Measurements from ENCODE around the gene FAM217B.

Gene FAM217B, protein sequence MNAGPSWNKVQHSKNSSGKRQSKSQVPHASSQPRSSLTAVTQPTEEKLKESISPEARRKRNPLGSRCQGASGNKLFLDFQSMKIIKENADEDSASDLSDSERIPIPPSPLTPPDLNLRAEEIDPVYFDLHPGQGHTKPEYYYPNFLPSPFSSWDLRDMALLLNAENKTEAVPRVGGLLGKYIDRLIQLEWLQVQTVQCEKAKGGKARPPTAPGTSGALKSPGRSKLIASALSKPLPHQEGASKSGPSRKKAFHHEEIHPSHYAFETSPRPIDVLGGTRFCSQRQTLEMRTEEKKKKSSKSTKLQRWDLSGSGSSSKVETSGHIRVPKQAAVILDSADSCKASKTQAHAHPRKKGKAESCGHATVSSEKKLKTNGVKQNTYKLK

GRCh38 chr20:59940129-59940955 is at the start of gene FAM217B, which contains the start of gene PPP1R3D:
Gene FAM217B (plus strand): TSS chr20:59940389. CDS start chr20:59943944, 3,555 bp downstream.
Gene PPP1R3D (minus strand): TSS chr20:59940305. CDS start chr20:59939931, 374 bp downstream.
- peak; percentile 66 for DNase-seq

- DNase-seq: no peak
Measured at GRCh38 chr20:59891581-59891980, 48.6 kb upstream of the FAM217B start.

DNA sequence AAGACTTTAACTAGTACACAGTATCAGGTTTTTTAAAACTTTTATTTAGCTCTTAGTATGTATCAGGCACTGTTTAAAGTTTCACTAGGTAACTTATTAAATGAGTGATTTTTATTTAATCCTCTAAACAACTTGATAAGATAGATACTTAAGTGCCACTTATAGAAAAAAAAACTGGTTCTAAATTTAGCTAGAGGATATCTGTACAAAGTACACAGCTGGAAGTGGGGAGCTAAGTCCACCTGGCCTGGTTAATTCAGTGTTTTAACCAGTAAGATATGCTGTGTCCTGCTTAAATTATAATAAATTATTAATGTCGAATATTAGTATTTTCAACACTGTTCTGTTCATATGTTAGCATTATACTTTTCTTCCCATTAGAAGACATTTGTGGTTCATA is 44.3 kb upstream of the FAM217B start:
- DNase-seq: no peak

DNA sequence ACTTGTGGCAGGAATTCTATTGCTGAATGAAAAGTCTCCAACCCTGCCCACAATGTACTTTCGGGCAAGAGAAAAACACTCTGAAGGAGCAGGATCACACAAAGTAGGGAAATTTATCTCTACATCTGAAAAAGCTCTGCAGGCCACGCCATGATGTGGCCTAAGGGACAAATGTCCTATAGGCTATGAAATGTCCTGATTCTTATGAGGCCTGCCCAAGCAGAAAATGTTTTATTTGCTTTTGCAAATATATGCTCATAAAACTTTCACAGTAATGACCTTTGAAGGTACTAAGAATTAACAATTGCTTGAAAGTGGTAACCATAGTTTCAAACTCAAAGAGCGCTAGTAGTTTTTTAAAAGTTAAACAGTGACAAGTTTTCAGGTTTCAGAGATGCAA is 37.7 kb upstream of the FAM217B start:
- no peak for DNase-seq

- no peak for DNase-seq
Measured at GRCh38 chr20:59903621-59904020, 36.6 kb upstream of the FAM217B start.

DNA sequence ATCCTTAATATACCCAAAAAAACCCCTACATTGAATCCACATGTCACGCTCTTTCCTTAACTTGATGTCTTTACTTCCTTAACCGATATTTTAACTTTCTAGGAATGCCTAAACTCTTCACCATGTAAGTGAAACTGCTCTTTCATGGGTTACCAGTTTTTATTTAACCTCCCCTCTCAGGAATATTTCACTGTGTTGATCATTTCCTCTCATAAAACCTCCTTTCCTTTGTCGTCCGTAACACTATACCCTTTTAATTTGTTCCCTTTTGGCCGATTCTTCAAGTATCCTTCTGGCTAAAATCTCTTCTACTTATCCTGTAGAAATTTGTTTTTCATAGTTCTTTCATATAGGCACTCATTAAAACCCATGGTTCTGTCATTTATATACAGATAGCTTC is 31.3 kb upstream of the FAM217B start:
- DNase-seq: no peak

DNA sequence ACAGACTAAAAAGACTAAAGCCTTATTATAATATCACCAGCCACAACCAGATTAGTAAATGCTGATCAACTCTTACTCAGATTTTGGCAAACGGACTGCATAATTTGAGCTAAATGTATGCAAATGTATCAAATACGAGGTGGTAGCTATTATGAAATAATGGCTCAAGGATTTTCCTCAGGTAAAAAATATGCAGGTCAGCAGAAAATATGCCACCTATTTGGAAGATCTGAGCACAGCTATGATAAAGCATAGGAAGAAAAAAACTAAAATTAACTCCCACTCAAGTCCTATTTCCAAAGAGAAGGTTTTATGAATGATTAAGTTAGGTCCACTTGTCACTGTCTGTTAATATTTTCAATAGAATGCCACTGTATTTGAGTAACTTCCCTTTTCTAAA is 29.1 kb upstream of the FAM217B start:
- no peak for DNase-seq

- DNase-seq: no peak
Measured at GRCh38 chr20:59912609-59913008, 27.6 kb upstream of the FAM217B start.

- no peak for DNase-seq
Measured at GRCh38 chr20:59920944-59921343, 19.2 kb upstream of the FAM217B start.

GRCh38 chr20:59923514-59923913 is 16.7 kb upstream of the FAM217B start:
- no peak for DNase-seq

DNA sequence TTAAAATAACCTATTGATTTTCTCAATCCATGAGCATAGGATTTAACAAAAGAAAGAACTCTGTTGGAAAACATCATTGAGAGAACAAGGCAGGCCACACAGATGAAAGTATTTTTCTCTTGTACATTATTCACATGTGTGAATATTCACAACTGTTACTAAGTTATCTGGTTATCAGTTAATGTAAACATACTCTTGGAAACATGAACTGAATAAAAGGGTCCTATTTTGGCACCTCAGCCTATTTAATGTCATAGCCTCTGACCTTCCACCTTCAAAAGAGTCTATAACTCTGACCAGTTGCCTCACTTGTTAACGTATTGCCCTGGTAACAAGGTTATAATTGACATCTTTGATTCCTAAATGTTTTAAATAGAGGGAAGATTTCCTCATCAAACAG is 14.8 kb upstream of the FAM217B start:
- DNase-seq: no peak

GRCh38 chr20:59925899-59926298 is 14.3 kb upstream of the FAM217B start:
- DNase-seq: no peak

DNA sequence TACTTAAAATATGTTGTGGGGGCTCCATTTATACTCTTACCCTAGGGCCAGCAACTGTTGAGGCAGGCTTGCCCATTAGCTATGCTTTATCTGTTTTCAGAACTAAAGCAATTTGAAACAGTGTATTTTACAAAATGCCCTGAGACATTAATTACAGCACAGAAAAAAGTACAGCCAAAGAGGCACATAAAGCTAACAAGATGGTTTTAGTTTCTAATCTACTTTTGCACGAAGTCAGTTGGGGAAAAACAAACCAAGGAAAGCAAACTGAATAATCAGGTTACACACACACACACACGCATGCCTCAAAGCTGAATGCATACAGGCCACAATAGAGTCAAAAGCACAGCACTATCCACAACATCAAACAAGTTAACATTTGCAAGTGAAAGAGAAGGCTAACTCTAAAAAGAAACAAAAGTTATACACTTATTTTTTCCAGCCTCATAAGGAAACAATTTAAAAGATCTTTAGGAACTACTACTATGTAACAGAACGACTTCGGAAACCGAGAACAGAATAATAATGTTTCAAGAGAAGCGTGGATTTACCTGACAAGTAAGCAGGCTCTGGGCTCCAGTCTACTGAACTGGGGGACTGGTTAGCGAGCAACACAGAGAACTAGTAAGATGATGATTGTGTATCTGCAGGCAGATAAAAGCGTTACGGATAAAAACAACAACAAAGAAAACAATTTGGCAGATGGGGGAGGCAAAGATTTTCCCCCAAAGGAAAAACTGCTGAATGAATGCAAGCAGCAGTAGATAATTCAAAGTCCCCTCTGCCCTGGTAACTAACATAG is 8.5 kb upstream of the FAM217B start:
- no peak for DNase-seq

DNA sequence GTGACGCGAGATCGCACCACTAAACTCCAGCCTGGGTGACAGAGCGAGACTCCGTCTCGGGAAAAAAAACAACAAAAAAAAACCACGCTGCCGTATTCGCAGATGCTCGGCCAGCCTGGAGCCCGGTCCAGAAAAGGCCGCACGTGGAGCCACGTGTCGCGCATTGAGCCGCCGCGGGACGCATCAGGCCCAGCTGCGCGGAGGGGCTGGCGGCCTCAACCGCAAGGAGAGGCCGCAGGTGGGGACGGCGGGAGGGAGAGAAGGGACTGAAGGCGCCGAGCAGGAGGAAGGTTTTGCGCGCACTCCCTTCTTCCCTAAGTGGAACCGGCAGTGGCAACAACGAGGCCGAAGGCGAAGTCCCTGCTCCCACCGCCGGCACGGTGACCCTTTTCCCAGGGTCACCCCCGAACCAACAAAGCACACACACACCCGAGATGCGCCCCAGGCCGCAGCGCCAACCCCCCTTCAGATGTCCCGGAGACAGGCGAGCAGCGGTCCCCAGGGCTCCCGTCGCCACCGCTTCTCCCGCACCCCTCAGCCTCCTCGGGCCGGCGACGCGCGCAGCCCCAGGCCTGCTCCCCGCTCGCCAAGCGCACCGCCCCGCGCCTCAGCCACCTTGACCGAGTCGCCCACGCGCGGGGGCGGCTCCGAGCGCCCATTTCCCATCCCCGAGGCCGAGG is 7.4 kb upstream of the FAM217B start:
- no peak for DNase-seq

GRCh38 chr20:59933296-59933848 is 6.8 kb upstream of the FAM217B start, which contains the start of gene SYCP2:
Gene SYCP2 (minus strand): TSS chr20:59933637. CDS start chr20:59922413, 11,224 bp downstream.
- DNase-seq: no peak

DNA sequence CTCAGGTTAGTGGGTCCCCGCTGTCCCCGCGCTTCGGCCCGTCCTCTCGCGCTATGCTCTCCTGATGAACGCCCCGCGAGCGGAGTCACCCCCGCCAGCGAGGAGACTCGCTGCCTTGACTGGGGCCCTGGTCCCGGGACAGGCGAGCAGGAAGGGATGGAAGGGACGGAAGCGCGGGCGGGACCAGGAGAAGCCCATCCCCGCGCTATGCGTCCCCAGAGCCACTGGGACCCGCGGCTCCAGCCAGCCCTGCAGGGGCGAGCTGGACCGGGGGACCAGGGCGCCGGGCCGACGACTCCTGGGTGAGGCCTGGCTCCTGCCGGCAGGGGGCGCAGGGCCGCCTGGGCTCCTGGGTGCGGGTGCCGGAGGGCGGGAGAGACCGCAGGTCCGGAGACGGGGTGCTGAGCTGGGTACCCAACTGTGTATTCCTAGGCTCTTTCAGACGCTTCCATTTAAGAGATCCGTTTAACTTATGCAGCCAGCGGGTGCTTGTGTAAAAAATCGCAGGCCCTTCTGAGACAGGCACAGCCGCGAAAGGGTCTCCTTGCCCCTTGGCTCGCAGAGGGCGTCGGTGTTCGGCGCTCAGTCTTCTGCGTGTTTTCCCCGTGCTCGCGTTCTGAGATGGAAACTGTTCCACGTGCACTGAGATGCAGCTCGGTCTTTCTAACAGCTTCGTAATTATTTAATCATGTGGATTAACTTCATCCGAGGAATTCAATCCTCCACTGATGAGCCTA is 6.2 kb upstream of the FAM217B start:
- DNase-seq: peak; percentile 51

GRCh38 chr20:59935457-59936185 is 4.6 kb upstream of the FAM217B start:
- no peak for DNase-seq

DNA sequence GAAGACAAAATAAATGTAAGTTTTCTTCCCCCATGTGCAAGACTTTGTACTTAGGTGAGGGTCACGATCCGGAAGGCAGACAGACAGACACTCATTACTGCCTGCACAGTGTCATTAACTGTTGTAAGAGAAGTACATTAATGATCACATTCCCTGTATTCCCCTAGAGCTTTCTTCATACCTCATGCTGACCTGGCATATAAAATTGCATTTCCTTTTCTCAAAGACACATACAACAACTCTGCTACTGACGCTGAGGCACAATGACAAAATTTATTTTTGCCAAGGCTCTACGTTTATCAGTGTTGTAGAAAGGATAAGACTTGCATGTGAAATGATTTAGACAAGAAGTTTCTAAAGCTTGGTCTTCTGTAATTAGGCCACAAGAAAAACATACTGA is 3.8 kb upstream of the FAM217B start:
- no peak for DNase-seq

DNA sequence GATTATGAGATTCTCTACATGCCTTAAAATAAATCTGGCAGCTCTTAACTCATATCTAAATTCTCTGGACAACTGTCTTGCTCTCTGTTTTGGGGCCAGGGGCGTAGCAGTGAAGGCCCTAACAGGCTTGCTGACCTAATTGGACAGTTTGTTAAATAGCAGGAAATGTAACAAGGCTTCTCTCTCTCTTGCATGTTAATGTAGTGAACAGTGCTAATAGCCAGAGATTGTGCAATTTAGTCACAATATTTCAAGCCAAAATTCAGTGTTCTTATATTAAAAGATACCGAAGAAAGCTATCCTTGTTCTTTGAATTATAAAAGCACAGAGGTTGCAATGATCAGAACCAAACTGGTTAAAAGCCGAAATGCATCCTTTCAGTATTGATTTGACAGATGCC is 3.0 kb upstream of the FAM217B start:
- no peak for DNase-seq

DNA sequence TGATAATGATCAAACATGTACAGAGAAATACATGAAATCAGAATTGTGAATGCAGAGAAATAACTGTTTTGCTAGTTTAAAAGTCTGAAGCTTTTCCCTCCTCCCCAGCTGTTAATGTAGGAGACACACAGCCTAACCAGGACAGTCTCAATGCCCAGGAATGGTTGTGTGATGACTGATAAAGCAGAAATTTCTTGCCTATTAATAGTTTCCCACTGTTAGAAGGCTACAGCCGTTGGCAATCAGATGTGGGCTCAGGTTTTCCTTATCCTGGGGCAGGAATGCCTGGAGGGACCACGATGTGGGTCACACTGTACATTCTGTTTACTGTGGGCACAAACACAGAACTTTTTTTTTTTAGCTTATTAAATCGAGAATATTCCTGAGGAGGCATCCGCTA is 2.0 kb upstream of the FAM217B start:
- no peak for DNase-seq

DNA sequence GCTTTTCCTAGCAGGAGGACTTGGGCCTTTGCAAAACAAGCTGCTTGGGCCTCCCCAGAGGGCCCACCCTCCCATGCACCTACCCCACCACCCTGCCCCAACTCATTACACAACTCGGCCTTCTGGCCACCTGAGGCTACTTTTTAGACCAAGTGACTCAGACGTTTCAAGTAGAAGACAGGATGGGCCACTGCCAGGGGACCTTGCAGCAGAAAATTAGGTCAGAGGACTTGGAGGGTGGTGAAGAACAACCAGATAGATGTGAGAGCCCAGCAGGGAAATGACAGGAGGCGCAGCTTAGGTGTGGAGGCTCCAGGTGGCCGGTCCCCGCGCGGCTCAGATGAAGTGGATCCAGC is 1.5 kb upstream of the FAM217B start:
- no peak for DNase-seq
